Eye (tissue), 1 donor: ENCODE data around the gene LTF.

Experiments used
- DNase-seq: peaks from one replicate; pipeline ENCODE4 v3.0.0-alpha.2; 2015

LTF gene

GRCh38 chr3:46490338-46491084, 25.8 kb upstream of the LTF start:
- no peak for DNase-seq

DNA sequence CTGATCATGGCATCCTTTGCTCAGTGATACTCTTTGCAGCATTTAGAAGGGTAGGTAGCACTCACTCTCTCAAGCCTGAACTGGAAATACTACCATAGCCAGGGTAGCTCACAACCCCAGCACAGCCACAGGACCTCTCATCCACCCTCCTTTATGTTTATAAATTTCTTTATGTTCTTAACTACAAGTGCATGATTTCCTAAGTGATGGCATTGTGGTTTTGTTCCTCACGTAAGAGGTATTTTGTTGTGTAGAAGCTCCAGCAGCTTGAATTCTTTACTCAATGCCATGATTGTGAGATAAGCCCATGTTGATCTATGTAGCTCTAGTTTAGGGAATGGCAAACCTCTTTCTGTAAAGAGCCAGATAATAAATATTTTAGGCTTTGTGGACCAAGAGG, 25.2 kb upstream of the LTF start:
- DNase-seq, result no peak

DNA sequence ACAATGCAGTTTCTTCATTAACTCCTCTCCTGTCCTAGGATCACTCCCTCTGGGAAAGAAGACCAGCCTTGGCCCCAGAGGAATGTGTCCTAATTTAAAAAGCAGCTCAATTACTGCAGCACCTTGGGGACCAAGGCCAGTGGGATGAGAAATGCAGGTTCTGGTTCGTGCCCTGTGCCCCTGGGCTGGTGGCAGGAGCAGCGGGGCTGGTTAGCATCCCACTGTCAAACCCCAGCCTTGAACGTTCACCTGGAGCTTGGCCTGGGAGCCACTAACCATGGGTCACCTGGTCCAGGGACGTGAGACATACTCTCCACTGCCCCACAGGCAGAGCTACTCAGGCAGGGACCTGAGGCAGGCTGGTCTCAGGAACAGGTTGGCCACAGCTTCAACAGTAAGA, 24.7 kb upstream of the LTF start:
- no peak for DNase-seq

DNA sequence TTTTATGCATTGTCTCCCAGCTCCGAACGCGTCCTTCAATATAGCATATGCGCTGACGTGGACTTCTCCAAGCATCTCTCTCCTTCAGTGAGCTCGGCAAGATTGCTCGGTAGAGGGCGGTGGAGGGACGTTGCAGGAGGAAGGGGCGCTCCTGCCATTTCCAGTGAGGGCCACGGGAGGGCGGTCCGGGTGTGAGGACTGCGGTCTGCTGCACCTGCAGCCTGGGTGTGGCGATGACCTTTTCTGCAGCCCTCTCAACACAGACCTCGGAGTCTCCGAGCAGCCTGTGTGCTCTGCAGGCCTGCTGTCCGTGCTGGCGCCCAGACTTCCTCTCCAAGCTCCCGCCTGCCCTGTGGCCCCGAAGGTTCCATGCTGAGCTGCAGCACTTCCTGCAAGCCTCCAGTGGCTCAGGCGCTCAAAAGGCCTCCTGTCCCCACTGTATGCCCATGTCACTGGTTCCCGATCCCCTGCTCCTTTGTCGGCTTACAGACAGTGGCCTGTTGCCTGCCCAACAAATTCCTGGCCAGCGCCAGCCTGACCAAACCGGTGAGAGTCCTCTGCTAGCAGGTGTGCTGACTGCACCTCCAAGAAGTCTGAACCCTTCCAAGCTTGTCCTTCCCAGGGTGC, 24.1 kb upstream of the LTF start:
- peak; percentile 97 for DNase-seq

GRCh38 chr3:46485779-46486175, 21.1 kb upstream of the LTF start:
- DNase-seq, result no peak

GRCh38 chr3:46484911-46485778, 20.4 kb upstream of the LTF start:
- DNase-seq, result peak; percentile 69

GRCh38 chr3:46484388-46484787, 19.7 kb upstream of the LTF start:
- DNase-seq, result no peak

DNA sequence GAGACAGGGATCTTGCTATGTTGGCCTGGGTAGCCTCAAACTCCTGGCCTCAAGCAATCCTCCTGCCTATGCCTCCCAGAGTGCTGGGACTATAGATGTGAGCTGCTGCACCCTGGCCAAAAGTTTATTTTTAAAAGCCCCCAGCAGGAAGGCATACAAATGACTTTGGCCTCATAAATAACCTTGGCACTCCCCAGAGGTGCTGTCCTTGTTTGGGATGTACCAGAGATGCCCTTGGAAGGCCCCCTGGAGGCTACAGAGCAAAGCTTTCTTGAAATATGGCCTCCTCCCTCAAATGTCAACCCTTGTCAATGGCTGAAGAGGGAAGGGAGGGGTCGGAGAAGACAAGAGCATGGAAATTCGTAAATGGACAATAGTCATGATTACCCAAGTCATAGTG, 19.1 kb upstream of the LTF start:
- no peak for DNase-seq

DNA sequence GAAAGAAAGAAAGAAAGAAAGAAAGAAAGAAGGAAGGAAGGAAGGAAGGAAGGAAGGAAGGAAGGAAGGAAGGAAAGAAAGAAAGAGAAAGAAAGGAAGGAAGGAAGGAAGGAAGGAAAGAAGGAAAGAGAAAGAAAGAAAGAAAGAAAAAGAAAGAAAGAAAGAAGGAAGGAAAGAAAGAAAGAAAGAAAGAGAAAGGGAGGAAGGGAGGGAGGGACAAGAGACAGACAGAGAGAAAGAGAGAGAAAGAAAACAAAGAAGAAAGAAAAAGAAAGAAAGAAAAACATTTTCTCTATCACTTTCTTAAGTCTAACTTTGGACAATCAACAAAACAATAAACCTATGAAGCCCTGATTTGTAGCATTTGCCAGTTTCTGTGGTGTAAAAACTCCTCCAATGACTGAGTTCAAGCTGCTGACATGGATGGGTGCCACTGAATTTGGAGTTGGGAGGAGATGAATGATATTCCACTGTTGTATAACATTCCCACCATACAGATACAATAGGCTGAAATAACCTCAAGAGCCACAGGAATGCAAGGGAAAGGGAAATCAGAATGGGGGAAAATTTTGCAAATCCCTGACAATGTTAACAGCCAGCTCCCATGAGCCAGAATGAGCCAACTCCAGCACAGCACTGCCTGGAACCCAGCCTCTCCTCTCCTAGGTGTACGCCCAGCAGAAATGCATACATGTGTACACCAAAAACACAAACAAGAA, 18.1 kb upstream of the LTF start:
- DNase-seq, result peak; percentile 50

DNA sequence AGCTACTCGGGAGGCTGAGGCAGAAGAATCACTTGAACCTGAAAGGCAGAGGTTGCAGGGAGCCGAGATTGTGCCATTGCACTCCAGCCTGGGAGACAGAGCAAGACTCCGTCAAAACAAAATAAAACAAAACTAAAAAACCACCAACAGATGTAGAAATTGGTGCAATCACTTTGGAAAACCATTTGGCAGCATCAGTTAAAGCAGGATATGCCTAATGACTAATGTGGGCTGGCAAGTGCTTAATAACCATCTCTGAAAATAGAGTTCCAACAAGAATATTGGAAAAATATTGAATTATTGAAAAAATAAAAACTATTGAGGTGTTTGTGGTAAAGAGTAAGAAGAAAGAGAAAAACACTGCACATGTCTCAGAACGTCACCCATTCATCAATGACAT, 16.9 kb upstream of the LTF start:
- no peak for DNase-seq

DNA sequence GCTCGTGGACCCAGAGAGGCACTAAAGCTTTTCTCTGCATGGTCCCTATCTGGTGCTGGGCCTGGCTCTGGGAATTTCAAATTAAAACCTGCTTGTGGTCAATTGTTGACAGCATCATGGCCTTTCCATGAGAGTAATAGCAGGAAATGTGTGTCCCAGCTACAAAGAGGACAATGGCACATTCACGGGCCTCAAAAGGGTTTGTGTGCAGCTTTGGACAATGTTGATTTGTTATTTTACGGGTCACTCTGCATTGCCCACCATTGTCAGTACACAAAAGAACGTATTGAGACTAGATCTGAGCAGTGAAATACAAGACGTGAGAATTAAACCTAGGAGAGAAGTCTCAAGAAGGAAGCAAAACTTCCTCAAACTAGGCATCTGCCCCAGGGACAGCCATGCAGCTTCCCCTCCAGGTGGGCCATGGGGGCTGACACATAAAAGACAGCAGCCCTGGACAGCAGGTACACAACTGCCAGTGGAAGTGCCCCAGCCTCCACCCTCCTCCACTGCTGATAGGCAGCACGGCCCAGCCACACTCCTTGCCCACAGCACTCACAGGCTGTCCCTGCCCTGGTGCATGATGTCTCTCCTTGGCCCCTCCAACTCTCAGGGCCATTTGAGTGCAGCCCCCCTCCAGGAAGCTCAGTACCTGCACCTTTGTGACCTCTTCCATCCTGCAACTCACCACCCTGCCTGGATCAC, 15.9 kb upstream of the LTF start:
- DNase-seq, result peak; percentile 29

DNA sequence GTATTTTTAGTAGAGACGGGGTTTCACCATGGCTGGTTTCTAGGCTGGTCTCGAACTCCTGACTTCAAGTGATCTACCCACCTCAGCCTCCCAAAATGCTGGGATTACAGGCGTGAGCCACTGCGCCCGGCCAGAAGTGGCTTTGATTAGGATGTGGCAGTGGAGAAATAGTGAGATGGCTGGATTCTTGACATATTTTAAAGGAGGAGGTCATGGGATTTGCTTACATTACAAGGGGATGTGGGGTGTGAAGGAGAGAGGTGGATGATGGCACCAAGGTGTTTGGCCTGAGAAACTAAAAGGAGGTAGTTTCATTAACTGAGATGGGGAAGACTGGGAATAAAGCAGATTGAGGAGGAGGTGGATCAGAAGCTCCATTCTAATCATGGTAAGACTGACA, 15.0 kb upstream of the LTF start:
- DNase-seq, result no peak

- no peak for DNase-seq
Measured at GRCh38 chr3:46479021-46479420, 14.3 kb upstream of the LTF start.

DNA sequence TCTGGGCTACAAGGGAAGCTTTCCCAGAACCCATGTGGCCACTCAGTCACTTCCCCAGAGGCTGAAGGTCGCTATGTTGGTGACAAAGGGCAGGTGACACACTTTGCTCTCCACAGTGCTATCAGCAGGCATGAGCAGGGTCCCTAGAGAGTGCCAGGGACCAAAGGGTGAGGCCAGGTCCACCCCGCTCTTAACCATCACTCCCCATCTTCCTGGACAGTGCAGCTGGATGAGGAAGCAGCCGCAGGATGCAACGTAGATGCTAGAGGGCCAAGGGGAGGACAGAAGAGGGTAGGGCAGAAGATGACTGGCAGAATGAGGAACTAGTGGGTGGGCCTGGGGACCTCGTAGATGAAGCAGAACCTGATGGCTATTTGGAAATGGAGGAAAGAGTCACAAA, 13.6 kb upstream of the LTF start:
- DNase-seq, result no peak

- DNase-seq, result no peak
Measured at GRCh38 chr3:46477756-46478155, 13.1 kb upstream of the LTF start.

DNA sequence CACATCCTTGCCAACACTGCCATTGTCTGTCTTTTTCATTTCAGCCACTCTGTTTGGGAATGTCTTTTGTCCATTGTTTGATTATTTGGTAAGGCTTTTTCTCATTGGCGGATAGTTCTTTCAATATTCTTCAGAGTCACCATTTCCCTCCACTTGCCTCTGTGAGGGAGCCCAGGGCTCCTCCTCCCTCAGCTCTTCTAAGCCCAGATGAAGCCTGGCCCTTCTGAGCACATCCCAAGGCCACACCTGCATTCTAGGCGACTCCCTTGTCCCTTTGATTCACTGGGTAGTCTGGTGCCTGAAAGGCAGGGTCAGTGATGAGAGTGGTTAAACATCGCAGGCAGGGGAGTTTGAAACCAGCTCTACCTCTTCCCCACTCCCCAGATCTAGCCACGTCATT, 12.4 kb upstream of the LTF start:
- no peak for DNase-seq

DNA sequence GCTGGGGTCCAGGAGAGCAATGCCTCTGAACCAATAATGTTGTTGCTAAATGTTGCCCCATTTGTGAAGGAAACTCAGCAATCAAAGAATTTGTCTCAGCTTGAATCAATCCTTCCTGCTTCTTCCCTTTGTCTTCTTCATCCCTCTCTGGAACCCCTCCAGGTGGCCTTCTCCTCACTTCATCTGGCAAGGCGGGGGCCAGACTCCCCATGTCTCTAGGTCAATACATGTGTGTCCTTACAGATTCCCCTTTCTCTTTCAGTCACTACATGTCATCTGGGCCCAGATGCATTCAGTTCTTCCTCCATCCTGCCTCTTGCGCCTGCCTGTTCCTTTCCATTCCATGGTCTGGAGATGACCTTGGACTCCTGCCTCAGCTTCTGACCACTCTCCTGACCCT, 8.0 kb upstream of the LTF start:
- no peak for DNase-seq

- no peak for DNase-seq
Measured at GRCh38 chr3:46471371-46471914, 6.7 kb upstream of the LTF start.

- no peak for DNase-seq
Measured at GRCh38 chr3:46470831-46471230, 6.1 kb upstream of the LTF start.

DNA sequence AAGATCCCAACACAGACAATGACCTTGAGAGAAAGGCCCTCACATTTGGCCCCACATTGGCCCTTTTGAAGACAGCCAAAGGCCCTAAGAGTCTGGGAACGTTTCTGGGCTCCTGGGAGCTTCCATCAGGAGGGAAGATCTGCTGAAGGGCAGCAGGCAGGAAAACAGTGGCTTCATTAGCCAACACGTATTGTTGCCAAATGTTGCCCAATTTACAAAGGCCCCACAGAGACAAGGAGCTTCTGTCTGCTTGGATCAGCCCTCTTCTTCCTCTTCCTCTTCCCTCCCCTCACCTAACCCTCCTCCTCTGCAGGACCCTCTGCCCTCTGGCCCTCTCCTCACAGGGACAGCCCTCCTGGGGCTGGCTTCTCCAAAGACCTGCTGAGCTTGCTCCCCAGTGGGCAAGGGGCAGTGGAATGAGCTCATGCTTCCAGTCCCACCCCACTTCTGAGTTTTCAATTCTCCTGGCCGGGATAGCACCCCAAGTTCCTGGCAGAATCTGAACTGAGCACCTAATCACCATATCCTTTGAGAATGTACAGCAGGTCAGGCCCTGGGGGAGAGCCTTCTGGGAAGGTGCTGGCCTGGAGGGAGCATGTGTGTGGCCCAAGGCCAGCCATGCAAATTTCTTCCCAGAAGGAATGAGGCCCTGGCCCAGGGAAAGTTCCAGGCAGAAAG, 5.1 kb upstream of the LTF start:
- no peak for DNase-seq

- no peak for DNase-seq
Measured at GRCh38 chr3:46468753-46469600, 4.3 kb upstream of the LTF start.
